Measurements from ENCODE around the gene LIPI. TPM values are rescaled to one million over a fixed set of nuclear protein-coding genes. Genes with fewer than 3 reads are reported as not detected.
"Not testable (repeated sequence)": the region's sequence is repeated elsewhere in the genome, so short reads cannot be mapped to it uniquely, and the experiment has no call there.

Gene LIPI
- polyA plus RNA-seq, 6 donors from 2014 or later: not detected

GRCh38 chr21:14104564-14104963 is 106.2 kb downstream of the LIPI start:
- not testable (repeated sequence) for H3K27me3 Mint-ChIP-seq; H3K36me3 Mint-ChIP-seq; DNase-seq; H3K4me1 Mint-ChIP-seq; H3K9me3 Mint-ChIP-seq; H3K27ac Mint-ChIP-seq; H3K4me3 Mint-ChIP-seq; ATAC-seq (ENCODE audit: low read depth in 2 of 2)

GRCh38 chr21:14099570-14099969 is 111.2 kb downstream of the LIPI start:
- Mint-ChIP-seq H3K4me1 (peaks cover 0 to 5% (median 3%) of the 10 kb centered on the region in 3 donors), H3K27ac (peak overlapping the region in 1 of 6 donors; percentile 49), H3K9me3 (peaks cover 0 to 7% (median 0%) of the 10 kb centered on the region in 7 donors), H3K27me3 (no peaks in the 10 kb centered on the region), H3K4me3 (peak overlapping the region in 1 of 8 donors; percentile 30), H3K36me3 (peaks cover 7 to 11% of the 10 kb centered on the region in 2 donors)
- DNase-seq (no peak), ATAC-seq (ENCODE audit: low read depth in 2 of 2) (no peak)

- ATAC-seq (ENCODE audit: low read depth in 2 of 2) (no peak), DNase-seq (no peak)
- Mint-ChIP-seq H3K36me3 (peaks cover 7 to 11% of the 10 kb centered on the region in 2 donors), H3K4me3 (peak overlapping the region in 1 of 8 donors; percentile 21), H3K27me3 (no peaks in the 10 kb centered on the region), H3K4me1 (peaks cover 0 to 6% (median 5%) of the 10 kb centered on the region in 3 donors), H3K9me3 (peaks cover 0 to 7% (median 0%) of the 10 kb centered on the region in 7 donors), H3K27ac (peak overlapping the region in 2 of 6 donors; percentile 1 to 2)
These were observed 112.8 kb downstream of the LIPI start for GRCh38 chr21:14097881-14098499.

- Mint-ChIP-seq H3K27ac (no peak overlapping the region), H3K36me3 (peaks cover 15 to 20% of the 10 kb centered on the region in 2 donors), H3K9me3 (peaks cover 0 to 8% (median under 1%) of the 10 kb centered on the region in 7 donors), H3K4me3 (no peak overlapping the region), H3K4me1 (peaks cover 0 to 6% (median 5%) of the 10 kb centered on the region in 3 donors), H3K27me3 (no peaks in the 10 kb centered on the region)
- DNase-seq: no peak
- no peak for ATAC-seq (ENCODE audit: low read depth in 2 of 2)
These were observed 114.2 kb downstream of the LIPI start for GRCh38 chr21:14096577-14096976.

GRCh38 chr21:14096172-14096571 is 114.6 kb downstream of the LIPI start:
- H3K4me3 Mint-ChIP-seq: no peak overlapping the region
- ATAC-seq (ENCODE audit: low read depth in 2 of 2): no peak
- H3K9me3 Mint-ChIP-seq: peaks cover 0 to 8% (median 3%) of the 10 kb centered on the region in 7 donors
- no peaks in the 10 kb centered on the region for H3K27me3 Mint-ChIP-seq
- DNase-seq: no peak
- H3K27ac Mint-ChIP-seq: no peak overlapping the region
- peaks cover 0 to 6% (median 5%) of the 10 kb centered on the region in 3 donors for H3K4me1 Mint-ChIP-seq
- peaks cover 19 to 22% of the 10 kb centered on the region in 2 donors for H3K36me3 Mint-ChIP-seq

GRCh38 chr21:14095056-14095455 is 115.7 kb downstream of the LIPI start:
- peak overlapping the region in 1 of 6 donors; percentile 78 for H3K27ac Mint-ChIP-seq
- H3K27me3 Mint-ChIP-seq: no peaks in the 10 kb centered on the region
- H3K36me3 Mint-ChIP-seq: peaks cover 22% of the 10 kb centered on the region in 2 donors
- DNase-seq: no peak
- ATAC-seq (ENCODE audit: low read depth in 2 of 2): no peak
- peaks cover 0 to 6% (median 5%) of the 10 kb centered on the region in 3 donors for H3K4me1 Mint-ChIP-seq
- peaks cover 0 to 8% (median 3%) of the 10 kb centered on the region in 7 donors for H3K9me3 Mint-ChIP-seq
- H3K4me3 Mint-ChIP-seq: no peak overlapping the region

- DNase-seq: no peak
- peak overlapping the region in 1 of 6 donors; percentile 40 for H3K27ac Mint-ChIP-seq
- peaks cover 0 to 3% (median 3%) of the 10 kb centered on the region in 3 donors for H3K4me1 Mint-ChIP-seq
- no peak for ATAC-seq (ENCODE audit: low read depth in 2 of 2)
- H3K27me3 Mint-ChIP-seq: no peaks in the 10 kb centered on the region
- peaks cover 0 to 8% (median 3%) of the 10 kb centered on the region in 7 donors for H3K9me3 Mint-ChIP-seq
- H3K4me3 Mint-ChIP-seq: no peak overlapping the region
- H3K36me3 Mint-ChIP-seq: peaks cover 17 to 18% of the 10 kb centered on the region in 2 donors
These were observed 117.8 kb downstream of the LIPI start for GRCh38 chr21:14092834-14093560.

- H3K27ac Mint-ChIP-seq; ATAC-seq (ENCODE audit: low read depth in 2 of 2); H3K4me1 Mint-ChIP-seq; H3K4me3 Mint-ChIP-seq; H3K27me3 Mint-ChIP-seq; DNase-seq; H3K9me3 Mint-ChIP-seq: not testable (repeated sequence)
- peaks cover 11 to 15% of the 10 kb centered on the region in 2 donors for H3K36me3 Mint-ChIP-seq
These were observed 120.6 kb downstream of the LIPI start for GRCh38 chr21:14090184-14090583.

- ATAC-seq (ENCODE audit: low read depth in 2 of 2): no peak
- no peak overlapping the region for H3K4me3 Mint-ChIP-seq
- H3K27ac Mint-ChIP-seq: no peak overlapping the region
- peaks cover 11 to 16% of the 10 kb centered on the region in 2 donors for H3K36me3 Mint-ChIP-seq
- no peak for DNase-seq
- H3K4me1 Mint-ChIP-seq: no peaks in the 10 kb centered on the region
- no peaks in the 10 kb centered on the region for H3K27me3 Mint-ChIP-seq
- peaks cover 0 to 8% (median 2%) of the 10 kb centered on the region in 7 donors for H3K9me3 Mint-ChIP-seq
These were observed 122.4 kb downstream of the LIPI start for GRCh38 chr21:14088391-14088790.

GRCh38 chr21:14086553-14086952 is 124.2 kb downstream of the LIPI start:
- peaks cover 2 to 11% of the 10 kb centered on the region in 2 donors for H3K36me3 Mint-ChIP-seq
- H3K9me3 Mint-ChIP-seq: peaks cover 0 to 4% (median 2%) of the 10 kb centered on the region in 7 donors
- peak overlapping the region in 2 of 6 donors; percentile 8 to 12 for H3K27ac Mint-ChIP-seq
- ATAC-seq (ENCODE audit: low read depth in 2 of 2): no peak
- H3K4me3 Mint-ChIP-seq: peak overlapping the region in 1 of 8 donors; percentile 64
- no peaks in the 10 kb centered on the region for H3K4me1 Mint-ChIP-seq
- no peak for DNase-seq
- no peaks in the 10 kb centered on the region for H3K27me3 Mint-ChIP-seq

GRCh38 chr21:14084701-14085100 is 126.1 kb downstream of the LIPI start:
- DNase-seq: no peak
- no peak for ATAC-seq (ENCODE audit: low read depth in 2 of 2)
- H3K4me1 Mint-ChIP-seq: no peaks in the 10 kb centered on the region
- no peaks in the 10 kb centered on the region for H3K27me3 Mint-ChIP-seq
- H3K36me3 Mint-ChIP-seq: peaks cover 0 to 5% of the 10 kb centered on the region in 2 donors
- no peak overlapping the region for H3K4me3 Mint-ChIP-seq
- H3K9me3 Mint-ChIP-seq: peaks cover 0 to 4% (median 0%) of the 10 kb centered on the region in 7 donors
- no peak overlapping the region for H3K27ac Mint-ChIP-seq

- peaks cover 0 to 4% (median 0%) of the 10 kb centered on the region in 7 donors for H3K9me3 Mint-ChIP-seq
- no peaks in the 10 kb centered on the region for H3K27me3 Mint-ChIP-seq
- no peak overlapping the region for H3K27ac Mint-ChIP-seq
- no peaks in the 10 kb centered on the region for H3K4me1 Mint-ChIP-seq
- H3K36me3 Mint-ChIP-seq: peaks cover 0 to 5% of the 10 kb centered on the region in 2 donors
- H3K4me3 Mint-ChIP-seq: no peak overlapping the region
- DNase-seq: no peak
- ATAC-seq (ENCODE audit: low read depth in 2 of 2): no peak
These were observed 126.7 kb downstream of the LIPI start for GRCh38 chr21:14084068-14084501.

- H3K9me3 Mint-ChIP-seq: peaks cover 0 to 18% (median 11%) of the 10 kb centered on the region in 7 donors
- H3K36me3 Mint-ChIP-seq: peaks cover 5 to 23% of the 10 kb centered on the region in 2 donors
- ATAC-seq (ENCODE audit: low read depth in 2 of 2): no peak
- H3K27me3 Mint-ChIP-seq: no peaks in the 10 kb centered on the region
- H3K27ac Mint-ChIP-seq: no peak overlapping the region
- H3K4me1 Mint-ChIP-seq: peaks cover 0 to 6% (median 0%) of the 10 kb centered on the region in 3 donors
- no peak overlapping the region for H3K4me3 Mint-ChIP-seq
- DNase-seq: no peak
These were observed 130.0 kb downstream of the LIPI start for GRCh38 chr21:14080764-14081096.
